SK-N-SH treated with all-trans-retinoic acid at 6 μM for 48 hours (cell line): ENCODE results near the gene ADAMTS17.

Experiments used
- CREB5 ChIP-seq: fragments of 250-450 bp; sonication (Bioruptor Pico); IDR thresholded peaks from 2 replicates; pipeline ENCODE4 v1.5.1; 2020; ENCODE audit warnings: low read depth, mild to moderate bottlenecking, moderate library complexity
- CSDC2 ChIP-seq: fragments of 250-450 bp; sonication (Bioruptor Pico); IDR thresholded peaks from 2 replicates; pipeline ENCODE4 v1.5.0; 2020; ENCODE audit warnings: mild to moderate bottlenecking, moderate library complexity
- OSR1 ChIP-seq: fragments of 250-450 bp; sonication (Bioruptor Pico); IDR thresholded peaks from 2 replicates; pipeline ENCODE4 v1.8.0; 2022; ENCODE audit warnings: moderate library complexity, mild to moderate bottlenecking, inconsistent platforms
- ZC3H10 ChIP-seq: fragments of 250-450 bp; sonication (Bioruptor Pico); IDR thresholded peaks from 2 replicates; pipeline ENCODE4 v1.5.1; 2021; ENCODE audit warnings: mild to moderate bottlenecking, moderate library complexity
- ZFP3 ChIP-seq: fragments of 250-450 bp; sonication (Bioruptor Pico); IDR thresholded peaks from 2 replicates; pipeline ENCODE4 v1.5.0; 2020; ENCODE audit warnings: mild to moderate bottlenecking, moderate library complexity
- ZFP30 ChIP-seq: fragments of 450-650 bp; formaldehyde crosslinking; IDR thresholded peaks from 2 replicates; pipeline ENCODE4 v1.5.0; 2022; ENCODE audit warnings: mild to moderate bottlenecking, moderate library complexity
- ZNF565 ChIP-seq: fragments of 450-650 bp; formaldehyde crosslinking; conservative IDR thresholded peaks from 2 replicates; pipeline ENCODE4 v1.5.0; 2020; ENCODE audit warnings: low read depth, mild to moderate bottlenecking, moderate library complexity
- TF ChIP-seq, protein P1 (sequence below): fragments of 250-450 bp; sonication (Bioruptor Pico); IDR thresholded peaks from 2 replicates; pipeline ENCODE4 v1.8.0; 2021; ENCODE audit warnings: low read depth, mild to moderate bottlenecking, moderate library complexity, borderline replicate concordance

- TF ChIP-seq ZFP30 (CRISPR knock-in tag) (no peak), OSR1 (CRISPR knock-in tag) (no peak), ZFP3 (CRISPR knock-in tag) (no peak), CSDC2 (CRISPR knock-in tag) (no peak), CREB5 (CRISPR knock-in tag) (no peak), ZNF565 (no peak), ZC3H10 (no peak)
- TF ChIP-seq, protein P1, sequence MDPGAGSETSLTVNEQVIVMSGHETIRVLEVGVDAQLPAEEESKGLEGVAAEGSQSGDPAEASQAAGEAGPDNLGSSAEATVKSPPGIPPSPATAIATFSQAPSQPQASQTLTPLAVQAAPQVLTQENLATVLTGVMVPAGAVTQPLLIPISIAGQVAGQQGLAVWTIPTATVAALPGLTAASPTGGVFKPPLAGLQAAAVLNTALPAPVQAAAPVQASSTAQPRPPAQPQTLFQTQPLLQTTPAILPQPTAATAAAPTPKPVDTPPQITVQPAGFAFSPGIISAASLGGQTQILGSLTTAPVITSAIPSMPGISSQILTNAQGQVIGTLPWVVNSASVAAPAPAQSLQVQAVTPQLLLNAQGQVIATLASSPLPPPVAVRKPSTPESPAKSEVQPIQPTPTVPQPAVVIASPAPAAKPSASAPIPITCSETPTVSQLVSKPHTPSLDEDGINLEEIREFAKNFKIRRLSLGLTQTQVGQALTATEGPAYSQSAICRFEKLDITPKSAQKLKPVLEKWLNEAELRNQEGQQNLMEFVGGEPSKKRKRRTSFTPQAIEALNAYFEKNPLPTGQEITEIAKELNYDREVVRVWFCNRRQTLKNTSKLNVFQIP (CRISPR knock-in tag), result no peak
These were observed 50.7 kb downstream of the ADAMTS17 start for GRCh38 chr15:100291106-100291505.
